IMR-90 (cell line): ENCODE measurements around the gene HTT. TPM values are rescaled to one million over a fixed set of nuclear protein-coding genes. Genes with fewer than 3 reads are reported as not detected.

Experiments used
- ATAC-seq: fragments of 200-7000 bp; cut with Tn5 transposase; 2 replicates; pipeline ENCODE4 v1.9.1; 2020; ENCODE audit warnings: low read depth, mild to moderate bottlenecking, moderate library complexity
- BruUV-seq: library from RNA; stranded (reverse); fragments of 400-500 nt; replicated peaks from 2 replicates; lab custom pipeline; 2021; lab: Mats Ljungman, UMichigan
- CTCF ChIA-PET: fragments of 300-600 bp; formaldehyde crosslinking; extraction: SDS; loops from one replicate; lab custom pipeline; 2021; ENCODE audit warnings: antibody characterized with exemption; lab: Yijun Ruan, JAX
- POLR2A ChIA-PET: fragments of 300-600 bp; sonication (Branson Sonifier 250); formaldehyde crosslinking; loops from one replicate; lab custom pipeline; 2022; ENCODE audit warnings: antibody characterized with exemption; ENCODE audit not compliant: unreplicated experiment; lab: Charles Lee
- DNase-seq: peaks from one replicate; pipeline ENCODE4 v3.0.0; 2013
- H2AFZ ChIP-seq: replicated peaks from 2 replicates; pipeline ENCODE3; 2013; ENCODE audit warnings: low read length, mild to moderate bottlenecking; ENCODE audit not compliant: poor library complexity
- H2AK5ac ChIP-seq: 2 replicates; pipeline ENCODE4 v1.6.1; 2013; ENCODE audit warnings: low read depth, low read length, inconsistent platforms
- H2AK9ac ChIP-seq: replicated peaks from 2 replicates; pipeline ENCODE3; 2013; ENCODE audit warnings: mild to moderate bottlenecking, low read depth, low read length, moderate library complexity; ENCODE audit not compliant: poor library complexity
- H2BK120ac ChIP-seq: 2 replicates; pipeline ENCODE4 v1.6.1; 2013; ENCODE audit warnings: low read depth, low read length, inconsistent platforms
- H2BK15ac ChIP-seq: 3 replicates; pipeline ENCODE4 v1.6.1; 2013; ENCODE audit warnings: low read depth, low read length, inconsistent platforms
- H2BK20ac ChIP-seq: 2 replicates; pipeline ENCODE4 v1.6.1; 2013; ENCODE audit warnings: low read depth, mild to moderate bottlenecking, inconsistent platforms, low read length, moderate library complexity
- H2BK5ac ChIP-seq: 2 replicates; pipeline ENCODE4 v1.6.1; 2013; ENCODE audit warnings: mild to moderate bottlenecking, low read depth, low read length, inconsistent platforms; ENCODE audit not compliant: poor library complexity, severe bottlenecking
- H3K14ac ChIP-seq: replicated peaks from 2 replicates; pipeline ENCODE4 v1.6.1; 2013; ENCODE audit warnings: low read depth, low read length, inconsistent platforms
- H3K18ac ChIP-seq: 2 replicates; pipeline ENCODE4 v1.6.1; 2013; ENCODE audit warnings: low read depth, low read length, control low read depth
- H3K23ac ChIP-seq: 2 replicates; pipeline ENCODE4 v1.6.1; 2013; ENCODE audit warnings: low read depth, low read length, inconsistent platforms
- H3K27ac ChIP-seq: 2 replicates; pipeline ENCODE4 v1.5.1; 2013; ENCODE audit warnings: mild to moderate bottlenecking, control low read depth, low read length; ENCODE audit not compliant: insufficient read depth
- H3K27me3 ChIP-seq: 2 replicates; pipeline ENCODE4 v1.6.1; 2013; ENCODE audit warnings: low read length; ENCODE audit not compliant: control insufficient read depth, insufficient read depth
- H3K36me3 ChIP-seq: 2 replicates; pipeline ENCODE4 v1.6.1; 2013; ENCODE audit warnings: low read length, mixed read lengths; ENCODE audit not compliant: control insufficient read depth, insufficient read depth
- H3K4ac ChIP-seq: 2 replicates; pipeline ENCODE4 v1.6.1; 2013; ENCODE audit warnings: low read depth, low read length, inconsistent platforms
- H3K4me1 ChIP-seq: 2 replicates; pipeline ENCODE4 v1.6.1; 2013; ENCODE audit warnings: low read length, mixed read lengths; ENCODE audit not compliant: control insufficient read depth, insufficient read depth
- H3K4me2 ChIP-seq: 2 replicates; pipeline ENCODE4 v1.6.1; 2013; ENCODE audit warnings: low read depth, mild to moderate bottlenecking, control low read depth, low read length, moderate library complexity
- H3K4me3 ChIP-seq: 2 replicates; pipeline ENCODE4 v1.5.1; 2013; ENCODE audit warnings: low read depth, mild to moderate bottlenecking, control low read depth, low read length, moderate library complexity; ENCODE audit not compliant: insufficient read depth
- H3K56ac ChIP-seq: 2 replicates; pipeline ENCODE4 v1.6.1; 2013; ENCODE audit warnings: low read length, inconsistent platforms; ENCODE audit not compliant: insufficient read depth; ENCODE audit errors: extremely low read depth
- H3K79me1 ChIP-seq, 2 experiments: 2 replicates each; pipeline ENCODE4 v1.6.1; 2013; ENCODE audit warnings: low read length in 2 of 2, inconsistent platforms in 1 of 2, low read depth in 1 of 2
- H3K9ac ChIP-seq: 2 replicates; pipeline ENCODE4 v1.6.1; 2013; ENCODE audit warnings: low read depth, low read length, control low read depth
- H3K9me1 ChIP-seq: 2 replicates; pipeline ENCODE4 v1.6.1; 2013; ENCODE audit warnings: low read length, inconsistent platforms; ENCODE audit not compliant: insufficient read depth
- H3K9me3 ChIP-seq: 2 replicates; pipeline ENCODE4 v1.6.1; 2013; ENCODE audit warnings: low read length; ENCODE audit not compliant: control insufficient read depth, insufficient read depth
- H4K20me1 ChIP-seq: 2 replicates; pipeline ENCODE4 v1.6.1; 2013; ENCODE audit warnings: low read length, inconsistent platforms; ENCODE audit not compliant: insufficient read depth
- H4K5ac ChIP-seq: 2 replicates; pipeline ENCODE4 v1.6.1; 2013; ENCODE audit warnings: mild to moderate bottlenecking, low read depth, low read length, control low read depth
- H4K8ac ChIP-seq, 2 experiments: 2 replicates each; pipeline ENCODE4 v1.6.1; 2013; ENCODE audit warnings: low read depth in 2 of 2, low read length in 2 of 2, control low read depth in 1 of 2, inconsistent platforms in 1 of 2
- H4K91ac ChIP-seq: 2 replicates; pipeline ENCODE4 v1.6.1; 2013; ENCODE audit warnings: low read depth, low read length, inconsistent platforms; ENCODE audit not compliant: insufficient read depth
- CTCF ChIP-seq: conservative IDR thresholded peaks from 2 replicates; pipeline ENCODE4 v1.5.1; 2012; ENCODE audit warnings: mild to moderate bottlenecking, low read depth, low read length, improper control_type of control experiment
- WGBS, 2 experiments: methylation state at CpG; one replicate each; pipeline versions ENCODE4 v1.1.5 to v1.1.7; 2013; ENCODE audit warnings: missing lambda C conversion rate in 2 of 2; ENCODE audit not compliant: insufficient read length in 1 of 2; ENCODE audit errors: extremely low coverage in 2 of 2; 5-methylcytosine and 5-hydroxymethylcytosine counted together
- dilution Hi-C: fragments of 300-500 bp; cut with HindIII; formaldehyde crosslinking; loops from one replicate; pipeline ENCODE4 v1.14.3; 2018; ENCODE audit warnings: low sequenced_read_pairs; ENCODE audit not compliant: unreplicated experiment
- in situ Hi-C: fragments of 300-500 bp; cut with MboI; formaldehyde crosslinking; loops from 3 replicates; pipeline ENCODE4 v1.14.3; 2019; ENCODE audit warnings: low sequenced_read_pairs, inconsistent platforms, mixed read lengths
- intact Hi-C: fragments of 100-400 bp; cut with micrococcal nuclease; formaldehyde crosslinking; loops from 2 replicates; pipeline ENCODE4 v1.10.0; 2022
- polyA plus RNA-seq, 3 experiments: library from polyadenylated mRNA; depleted of rRNA; stranded (reverse); fragments of >200 nt; gene quantifications; 2 replicates each; pipeline ENCODE4 v1.2.3, GENCODE V29; 2012; ENCODE audit warnings: low replicate concordance in 1 of 3
- total RNA-seq: library from RNA; depleted of rRNA; stranded (reverse); fragments of >200 nt; gene quantifications from 2 replicates; pipeline ENCODE4 v1.2.3, GENCODE V29; 2012

HTT gene
- total and polyA plus RNA-seq, 2 of the 4 experiments (the other 2 are of a cell fraction), result 11.6 to 14.3 TPM

GRCh38 chr4:3096202-3096601 is 21.7 kb downstream of the HTT start:
- Histone ChIP-seq H2AK5ac (no peak overlapping the region), H3K9me3 (no peaks in the 10 kb centered on the region), H2BK20ac (no peak overlapping the region), H3K56ac (no peak overlapping the region), H3K27ac (no peak overlapping the region), H3K4me3 (no peak overlapping the region), H3K4me2 (no peak overlapping the region), H2BK120ac (no peak overlapping the region), H3K4ac (no peak overlapping the region), H3K36me3 (peaks cover 20% of the 10 kb centered on the region), H3K18ac (no peak overlapping the region), H4K91ac (no peak overlapping the region), H3K27me3 (no peaks in the 10 kb centered on the region), H3K79me1 (peaks cover 21 to 31% of the 10 kb centered on the region in 2 experiments), H4K20me1 (peaks cover 9% of the 10 kb centered on the region; the same call in 1 of the 2 replicates), H3K9me1 (0 out of 2 replicates have a peak, but pooled peaks cover 8% of the 10 kb centered on the region), H3K14ac (no peak overlapping the region), H3K4me1 (no peaks in the 10 kb centered on the region), H2BK5ac (no peak overlapping the region), H2AFZ (no peak overlapping the region), H3K9ac (no peak overlapping the region), H2BK15ac (no peak overlapping the region), H3K23ac (no peak overlapping the region), H4K8ac (no peak overlapping the region), H4K5ac (no peak overlapping the region), H2AK9ac (no peak overlapping the region)
- dilution Hi-C loops, result no loop called here
- TF ChIP-seq CTCF, result no peak
- POLR2A ChIA-PET, result no interaction called here
- BruUV-seq, result no TSS peak
- intact Hi-C loops, result no loop called here
- CTCF ChIA-PET, result interaction anchor here (1.1 kb wide), 1 partner anchor 11 kb away, joined by 3 read pairs; no protein-coding TSS in a partner anchor
- ATAC-seq (no peak), DNase-seq (no peak)
- WGBS, 2 experiments, result 83% methylated on average over 1 of the region's 3 CpGs; no CpG with 5 or more reads in 1 of the 2 experiments
- in situ Hi-C loops, result no loop called here
